LNCaP clone FGC (cell line): ENCODE measurements around the gene ELMO1.

Experiments used
- DNase-seq: peaks from one replicate; pipeline ENCODE4 v3.0.0-alpha.2; 2011; ENCODE audit warnings: low read depth
- H3K4me3 ChIP-seq: 2 replicates; pipeline ENCODE4 v1.5.1; 2011; ENCODE audit warnings: mild to moderate bottlenecking, low read depth, low read length, control low read depth
- CTCF ChIP-seq: IDR thresholded peaks from 2 replicates; pipeline ENCODE4 v1.5.1; 2012; ENCODE audit warnings: mild to moderate bottlenecking; ENCODE audit not compliant: control insufficient read depth, insufficient read depth; ENCODE audit errors: extremely low read depth

Gene ELMO1

GRCh38 chr7:36821617-36822016, 627.0 kb downstream of the ELMO1 start:
- no peak for DNase-seq
- TF ChIP-seq CTCF = no peak
- H3K4me3 ChIP-seq = no peak overlapping the region

DNA sequence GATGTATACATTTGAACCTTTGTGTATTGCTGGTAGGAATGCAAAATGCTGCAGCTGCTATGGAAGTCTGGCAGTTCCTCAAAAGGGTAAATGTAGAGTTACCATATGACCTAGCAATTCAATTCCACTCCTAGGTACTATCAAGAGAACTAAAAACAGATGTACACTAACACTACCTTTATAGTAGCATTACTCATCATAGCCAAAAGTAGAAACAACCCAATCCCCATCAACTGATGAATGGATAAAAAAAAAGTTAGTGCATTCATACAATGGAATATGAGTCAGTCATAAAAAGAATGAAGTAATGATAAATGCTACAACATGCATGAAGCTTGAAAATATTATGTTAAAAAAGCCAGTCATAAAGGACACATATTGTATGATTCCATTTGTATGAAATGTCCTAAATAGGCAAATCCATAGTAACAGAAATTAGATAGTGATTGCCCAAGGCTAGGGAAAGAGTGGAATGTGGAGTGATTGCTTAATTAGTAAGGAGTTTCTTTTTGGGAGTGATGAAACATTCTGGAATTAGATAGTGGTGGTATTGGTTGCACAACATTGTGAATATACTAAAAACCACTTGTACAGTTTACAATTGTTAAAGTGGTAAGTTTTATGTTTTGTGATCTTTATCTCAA, 628.0 kb downstream of the ELMO1 start:
- no peak for DNase-seq
- H3K4me3 ChIP-seq = no peak overlapping the region
- TF ChIP-seq CTCF = no peak

GRCh38 chr7:36819639-36820038, 629.0 kb downstream of the ELMO1 start:
- H3K4me3 ChIP-seq = no peak overlapping the region
- DNase-seq = no peak
- TF ChIP-seq CTCF = no peak

DNA sequence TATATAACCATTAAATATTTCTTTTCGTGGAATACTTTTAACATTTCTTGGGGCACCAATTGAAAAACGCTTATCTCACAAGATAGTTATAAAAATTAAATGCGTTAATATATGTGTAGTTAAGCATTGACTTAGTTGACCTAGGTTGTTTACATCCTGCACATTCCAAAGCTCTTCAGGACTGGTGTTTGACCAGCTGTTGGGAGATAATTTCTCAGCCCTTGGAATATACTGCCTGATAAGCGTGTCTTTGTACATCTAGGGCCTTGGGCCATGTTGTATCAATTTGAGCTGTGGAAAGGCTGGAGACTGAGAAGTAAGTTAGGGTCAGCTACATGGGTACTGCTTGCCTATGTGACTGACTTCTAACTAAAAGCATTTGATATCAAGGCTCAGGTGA, 634.4 kb downstream of the ELMO1 start:
- no peak for DNase-seq
- TF ChIP-seq CTCF = no peak

GRCh38 chr7:36811807-36812206, 636.9 kb downstream of the ELMO1 start:
- DNase-seq = no peak
- TF ChIP-seq CTCF = no peak

More for the DNA sequence above, 634.4 kb downstream of the ELMO1 start:
- no peak overlapping the region for H3K4me3 ChIP-seq

DNA sequence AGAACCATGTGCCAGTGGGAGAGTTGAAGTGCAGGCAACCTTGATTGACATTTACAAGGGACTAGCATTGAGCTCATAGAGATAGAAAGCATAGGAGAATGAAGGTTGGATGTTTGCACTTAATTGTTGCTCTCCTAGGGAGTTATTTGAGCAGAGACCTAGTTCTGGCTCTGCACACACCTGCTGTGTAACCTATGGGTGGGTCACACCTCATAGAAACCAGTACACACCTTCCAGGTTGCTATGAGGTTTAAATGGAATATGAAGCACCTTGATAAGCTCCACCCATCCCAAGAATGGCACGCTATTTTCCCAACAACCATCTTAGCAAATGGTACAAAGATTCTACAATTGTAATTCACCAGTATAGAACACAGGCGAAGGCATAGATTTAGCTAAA, 638.2 kb downstream of the ELMO1 start:
- no peak for TF ChIP-seq CTCF
- no peak for DNase-seq
- H3K4me3 ChIP-seq = no peak overlapping the region

More at GRCh38 chr7:36811807-36812206, 636.9 kb downstream of the ELMO1 start:
- H3K4me3 ChIP-seq = no peak overlapping the region

- no peak for DNase-seq
- no peak for TF ChIP-seq CTCF
- no peak overlapping the region for H3K4me3 ChIP-seq
Observed at GRCh38 chr7:36810032-36810431, 638.6 kb downstream of the ELMO1 start.
